Karpas-422 (cell line): ENCODE results near the gene CYP4A22. TPM values are rescaled to one million over a fixed set of nuclear protein-coding genes. Genes with fewer than 3 reads are reported as not detected.

Experiments used
- DNase-seq: peaks from one replicate; pipeline ENCODE4 v3.0.0-alpha.2; 2015
- H2AFZ ChIP-seq: fragments of 200-600 bp; sonication (generic); 2 replicates; pipeline ENCODE4 v1.6.1; 2014; ENCODE audit warnings: antibody characterized with exemption, low read length, mixed read lengths
- H3K27ac ChIP-seq: fragments of 200-600 bp; sonication (generic); 2 replicates; pipeline ENCODE4 v1.5.1; 2014; ENCODE audit warnings: mild to moderate bottlenecking, low read length, moderate library complexity
- H3K27me3 ChIP-seq: fragments of 200-600 bp; sonication (generic); 2 replicates; pipeline ENCODE4 v1.6.1; 2014; ENCODE audit warnings: low read length, mixed read lengths
- H3K36me3 ChIP-seq: fragments of 200-600 bp; sonication (generic); 2 replicates; pipeline ENCODE4 v1.6.1; 2014; ENCODE audit warnings: low read length, mixed read lengths; ENCODE audit not compliant: insufficient read depth
- H3K4me1 ChIP-seq: fragments of 200-600 bp; sonication (generic); 2 replicates; pipeline ENCODE4 v1.6.1; 2014; ENCODE audit warnings: mild to moderate bottlenecking, low read length, mixed read lengths
- H3K4me2 ChIP-seq: fragments of 200-600 bp; sonication (generic); 2 replicates; pipeline ENCODE4 v1.6.1; 2014; ENCODE audit warnings: low read length, low read depth, mild to moderate bottlenecking; ENCODE audit not compliant: poor library complexity, severe bottlenecking
- H3K4me3 ChIP-seq: fragments of 200-600 bp; sonication (generic); 2 replicates; pipeline ENCODE4 v1.5.1; 2014; ENCODE audit warnings: mild to moderate bottlenecking, antibody characterized with exemption, low read length, mixed read lengths
- H3K79me2 ChIP-seq: fragments of 200-600 bp; sonication (generic); 2 replicates; pipeline ENCODE4 v1.6.1; 2014; ENCODE audit warnings: mild to moderate bottlenecking, low read length, mixed read lengths
- H3K9ac ChIP-seq: fragments of 200-600 bp; sonication (generic); 2 replicates; pipeline ENCODE4 v1.6.0; 2014; ENCODE audit warnings: low read length
- H3K9me2 ChIP-seq: fragments of 200-600 bp; sonication (generic), shearing (Covaris generic); replicated peaks from 2 replicates; pipeline ENCODE4 v1.6.0; 2014; ENCODE audit warnings: mild to moderate bottlenecking, low read length, moderate library complexity; ENCODE audit not compliant: insufficient read depth
- H3K9me3 ChIP-seq: fragments of 300-700, 200-600 bp; sonication (generic); 2 replicates; pipeline ENCODE4 v1.6.1; 2014; ENCODE audit warnings: low read length, mixed read lengths
- H4K20me1 ChIP-seq: fragments of 200-600 bp; sonication (generic); 2 replicates; pipeline ENCODE4 v1.6.1; 2014; ENCODE audit warnings: mild to moderate bottlenecking, antibody characterized with exemption, low read length, low read depth; ENCODE audit not compliant: insufficient read depth
- total RNA-seq: library from RNA; depleted of rRNA; stranded (reverse); fragments of >200 nt; shearing (Covaris generic); gene quantifications from 2 replicates; pipeline ENCODE4 v1.2.3, GENCODE V29; 2014; ENCODE audit warnings: low replicate concordance

Gene CYP4A22
- total RNA-seq, 1 experiment from 2014 or later, result not detected

- H3K36me3 ChIP-seq, result no peaks in the 10 kb centered on the region
- no peak for DNase-seq
- no peaks in the 10 kb centered on the region for H3K27me3 ChIP-seq
- H3K4me1 ChIP-seq, result peaks cover 6% of the 10 kb centered on the region; the same call in 1 of the 2 replicates
- no peak overlapping the region for H3K4me2 ChIP-seq
- H3K27ac ChIP-seq, result no peak overlapping the region
- no peak overlapping the region for H3K9ac ChIP-seq
- H3K9me2 ChIP-seq, result no peaks in the 10 kb centered on the region
- no peak overlapping the region for H2AFZ ChIP-seq
- no peaks in the 10 kb centered on the region for H4K20me1 ChIP-seq
- H3K4me3 ChIP-seq, result no peak overlapping the region
- H3K79me2 ChIP-seq, result no peaks in the 10 kb centered on the region
- H3K9me3 ChIP-seq, result no peaks in the 10 kb centered on the region
Observed at GRCh38 chr1:47184822-47185677, 47.8 kb downstream of the CYP4A22 start.

DNA sequence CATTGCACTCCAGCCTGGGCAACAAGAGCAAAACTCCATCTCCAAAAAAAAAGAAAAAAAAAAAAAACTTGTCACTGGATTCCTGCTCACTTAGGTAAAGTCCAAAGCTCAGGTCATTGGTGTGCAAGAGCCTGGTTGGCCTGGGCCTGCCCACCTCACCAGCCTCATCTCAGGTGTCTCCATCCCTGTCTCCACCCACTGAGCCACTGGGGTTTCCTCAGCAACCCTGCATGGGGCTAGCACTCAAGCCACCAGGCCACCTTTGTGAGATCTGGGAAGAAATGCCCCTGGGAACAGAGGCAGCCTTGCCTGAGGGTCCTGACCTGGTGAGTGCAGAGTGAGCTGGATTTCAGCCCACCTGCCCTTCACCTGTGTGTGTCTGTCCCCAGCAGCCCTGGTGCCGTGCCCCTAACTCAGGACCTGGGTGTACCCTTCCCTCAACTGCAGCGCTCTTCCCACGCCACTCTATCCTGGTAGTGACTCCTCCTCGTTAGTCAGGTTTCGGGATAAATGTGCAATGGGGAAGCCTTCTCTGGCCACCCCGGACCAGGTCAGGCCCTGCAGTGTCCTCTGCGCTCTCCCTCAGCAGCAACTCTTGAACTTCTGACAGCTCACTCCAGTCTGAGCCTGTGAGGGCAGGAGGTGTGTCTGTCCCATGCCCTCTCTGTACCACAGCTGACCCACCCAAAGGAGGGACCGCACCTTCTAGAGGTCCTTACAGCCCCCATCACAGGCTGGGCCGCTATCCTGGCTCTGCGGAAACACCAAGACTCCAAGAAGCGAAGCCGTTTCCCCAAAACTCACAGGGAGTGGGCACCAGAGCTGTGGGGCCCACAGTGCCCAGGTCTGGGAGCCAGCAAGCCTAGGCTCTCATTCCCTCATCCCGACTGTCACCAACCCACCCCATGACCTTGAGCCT lies 49.3 kb downstream of the CYP4A22 start:
- H3K4me2 ChIP-seq, result no peak overlapping the region
- no peak for DNase-seq
- H3K9me3 ChIP-seq, result no peaks in the 10 kb centered on the region
- no peaks in the 10 kb centered on the region for H3K9me2 ChIP-seq
- H3K79me2 ChIP-seq, result no peaks in the 10 kb centered on the region
- H3K27me3 ChIP-seq, result no peaks in the 10 kb centered on the region
- H2AFZ ChIP-seq, result no peak overlapping the region
- no peaks in the 10 kb centered on the region for H3K36me3 ChIP-seq
- H3K4me3 ChIP-seq, result no peak overlapping the region
- no peak overlapping the region for H3K9ac ChIP-seq
- no peaks in the 10 kb centered on the region for H4K20me1 ChIP-seq
- H3K27ac ChIP-seq, result no peak overlapping the region
- 0 out of 2 replicates have a peak, but pooled peaks cover 5% of the 10 kb centered on the region for H3K4me1 ChIP-seq

DNA sequence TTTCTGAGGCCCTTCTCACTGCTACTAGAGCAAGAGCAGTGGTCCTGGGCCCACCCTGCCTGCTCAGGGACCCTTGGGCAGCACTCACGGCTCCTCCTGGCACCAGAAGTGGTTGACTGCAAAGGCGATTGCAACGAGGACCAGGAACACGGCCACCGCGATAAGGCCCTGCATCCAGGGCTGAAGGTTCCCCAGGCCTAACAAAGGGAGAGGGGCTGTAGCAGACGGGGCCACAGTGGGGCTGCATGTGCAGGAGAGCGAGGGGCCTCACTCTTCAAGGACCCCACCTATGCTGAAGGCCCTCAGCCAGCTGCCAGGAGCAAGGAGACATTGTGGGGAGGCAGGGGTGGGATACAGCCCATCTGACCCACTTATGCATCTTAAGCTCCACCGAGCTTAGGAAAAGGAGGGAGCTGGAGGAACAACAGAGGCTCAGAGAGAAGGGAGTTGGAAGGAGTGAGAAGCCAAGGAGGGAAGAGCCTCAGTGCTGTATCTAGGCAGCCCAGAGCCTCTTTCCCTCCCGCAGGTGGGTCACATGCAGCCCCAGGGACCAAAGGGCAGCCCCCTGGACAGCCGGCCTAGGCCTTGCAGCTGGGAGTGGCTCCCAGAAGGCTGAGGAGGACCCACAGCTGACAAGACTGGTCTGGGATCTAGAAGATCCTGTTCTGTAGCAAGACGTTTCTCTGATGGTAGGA lies 50.1 kb downstream of the CYP4A22 start:
- H3K4me2 ChIP-seq, result no peak overlapping the region
- no peaks in the 10 kb centered on the region for H3K79me2 ChIP-seq
- H3K9ac ChIP-seq, result no peak overlapping the region
- H3K9me2 ChIP-seq, result no peaks in the 10 kb centered on the region
- H3K27me3 ChIP-seq, result no peaks in the 10 kb centered on the region
- no peak for DNase-seq
- no peak overlapping the region for H3K27ac ChIP-seq
- no peak overlapping the region for H2AFZ ChIP-seq
- H3K36me3 ChIP-seq, result no peaks in the 10 kb centered on the region
- H3K9me3 ChIP-seq, result no peaks in the 10 kb centered on the region
- no peaks in the 10 kb centered on the region for H4K20me1 ChIP-seq
- 0 out of 2 replicates have a peak, but pooled peaks cover 5% of the 10 kb centered on the region for H3K4me1 ChIP-seq
- H3K4me3 ChIP-seq, result no peak overlapping the region

DNA sequence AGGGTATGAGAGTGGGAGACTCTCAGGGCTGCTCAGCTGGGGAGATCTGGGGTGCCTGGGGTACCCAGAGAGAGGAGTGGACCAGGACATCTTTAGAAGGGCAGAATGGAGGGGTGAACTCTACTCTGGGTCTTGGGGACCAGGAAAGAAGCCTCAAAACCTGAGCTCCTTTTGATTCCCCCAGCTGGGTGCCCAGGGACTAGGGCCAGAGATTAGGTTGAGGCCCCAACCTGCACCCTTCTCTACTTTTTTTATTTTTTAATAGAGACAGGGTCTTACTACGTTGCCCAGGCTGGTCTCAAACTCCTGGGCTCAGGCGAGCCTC lies 50.6 kb downstream of the CYP4A22 start:
- Histone ChIP-seq H4K20me1 (no peaks in the 10 kb centered on the region), H3K27ac (no peak overlapping the region), H3K36me3 (no peaks in the 10 kb centered on the region), H2AFZ (no peak overlapping the region), H3K9me2 (no peaks in the 10 kb centered on the region), H3K79me2 (no peaks in the 10 kb centered on the region), H3K9me3 (no peaks in the 10 kb centered on the region), H3K4me3 (no peak overlapping the region), H3K4me2 (no peak overlapping the region), H3K4me1 (0 out of 2 replicates have a peak, but pooled peaks cover 5% of the 10 kb centered on the region), H3K9ac (no peak overlapping the region), H3K27me3 (no peaks in the 10 kb centered on the region)
- no peak for DNase-seq

DNA sequence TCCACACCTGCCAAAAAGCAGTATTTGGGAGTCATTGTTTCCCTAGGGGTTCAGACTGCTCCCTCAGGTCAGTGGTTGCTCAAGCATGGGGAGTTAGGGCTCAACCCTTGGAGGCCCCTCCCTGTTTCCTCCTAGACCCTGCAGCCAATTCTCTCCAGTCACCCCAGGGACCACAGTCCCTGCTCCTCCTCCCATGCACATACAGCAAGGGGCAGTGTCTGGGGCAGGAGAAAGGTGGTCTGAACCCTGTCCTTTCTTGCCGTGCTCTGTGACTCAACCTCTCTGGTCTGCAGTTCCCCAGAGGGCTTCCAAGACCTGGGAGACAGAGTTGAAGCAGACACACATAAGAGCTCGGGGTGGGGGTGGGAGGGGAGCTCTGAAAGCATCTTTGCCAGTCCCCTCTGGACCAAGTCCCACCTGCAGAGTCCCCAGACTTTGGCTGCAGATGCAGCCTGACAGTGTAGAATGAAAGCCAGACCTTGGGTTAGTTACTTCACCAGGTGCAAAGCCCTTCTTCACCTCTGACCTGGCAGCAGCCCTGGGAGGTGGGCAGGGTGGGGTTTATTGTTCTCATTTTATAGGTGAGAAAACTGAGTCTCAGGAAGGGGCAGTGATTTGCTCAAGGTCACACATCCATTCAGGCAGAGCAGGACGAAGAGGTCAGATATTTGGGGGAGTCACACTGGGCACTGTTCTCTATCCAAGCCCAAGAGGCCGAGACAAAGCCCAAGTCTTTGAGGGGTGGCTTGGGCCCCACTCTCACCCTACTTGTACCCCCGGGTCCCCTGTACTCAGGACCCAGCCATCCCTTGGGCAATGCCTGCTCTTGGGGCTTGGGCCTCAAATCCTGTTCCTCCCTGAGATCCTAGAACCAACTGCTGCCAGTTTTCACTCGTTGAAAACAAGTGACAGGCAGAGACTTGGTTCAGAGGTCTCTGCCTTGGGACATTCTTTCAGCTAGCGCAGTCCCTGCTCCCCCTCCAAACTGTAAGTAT lies 51.8 kb downstream of the CYP4A22 start:
- Histone ChIP-seq H3K9me2 (no peaks in the 10 kb centered on the region), H3K4me3 (no peak overlapping the region), H3K27ac (no peak overlapping the region), H3K9me3 (no peaks in the 10 kb centered on the region), H3K36me3 (no peaks in the 10 kb centered on the region), H4K20me1 (no peaks in the 10 kb centered on the region), H3K79me2 (no peaks in the 10 kb centered on the region), H2AFZ (no peak overlapping the region), H3K4me1 (peaks cover 7% of the 10 kb centered on the region; the same call in 1 of the 2 replicates), H3K4me2 (no peak overlapping the region), H3K9ac (no peak overlapping the region), H3K27me3 (no peaks in the 10 kb centered on the region)
- no peak for DNase-seq

DNA sequence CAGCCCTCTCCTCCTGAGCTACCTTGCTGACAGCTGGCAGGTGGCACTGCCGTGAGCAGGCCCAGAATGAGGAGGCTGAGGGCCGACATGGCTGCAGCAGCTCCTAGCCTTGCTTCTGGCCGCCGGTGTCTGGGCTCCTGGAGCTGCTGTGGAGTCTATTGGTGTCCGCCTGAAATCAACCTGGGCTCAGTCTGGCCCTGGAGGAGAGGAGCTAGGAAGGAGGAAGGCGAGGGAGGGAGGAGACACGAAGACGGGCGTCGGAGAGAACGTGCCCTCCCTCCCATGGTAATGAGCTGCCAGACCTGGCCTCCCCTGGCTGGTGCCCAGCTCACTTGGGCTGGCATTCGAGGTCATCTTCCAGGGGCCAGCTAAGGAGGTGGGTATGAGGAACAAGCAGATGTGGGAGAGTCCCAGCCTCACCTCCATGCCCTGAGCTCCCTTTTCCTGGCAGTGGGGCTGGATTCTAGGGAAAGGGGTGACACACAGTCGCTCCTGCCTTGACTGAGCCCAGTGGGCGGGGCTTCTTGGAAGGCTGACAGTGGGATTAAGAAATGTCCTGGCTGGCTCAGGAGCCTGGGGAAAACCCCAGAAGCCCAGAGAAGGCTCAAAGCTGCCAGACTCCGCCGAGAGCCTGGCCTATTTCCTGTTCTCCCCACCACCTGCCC lies 52.7 kb downstream of the CYP4A22 start, which contains the start of gene PDZK1IP1:
Gene PDZK1IP1, minus strand, starts transcription at position 193 of the 665 bp plus-strand sequence. Its CDS starts 104 bp downstream, at position 89.
- Histone ChIP-seq H4K20me1 (no peaks in the 10 kb centered on the region), H3K27ac (no peak within 1 kb of the TSS), H3K27me3 (no peaks in the 10 kb centered on the region), H3K9me2 (no peaks in the 10 kb centered on the region), H3K79me2 (no peaks in the 10 kb centered on the region), H3K4me3 (no peak within 1 kb of the TSS), H3K9ac (no peak within 1 kb of the TSS), H3K9me3 (no peaks in the 10 kb centered on the region), H3K36me3 (no peaks in the 10 kb centered on the region), H2AFZ (no peak within 1 kb of the TSS), H3K4me2 (no peak within 1 kb of the TSS), H3K4me1 (peaks cover 7% of the 10 kb centered on the region; the same call in 1 of the 2 replicates)
- DNase-seq, result no peak

GRCh38 chr1:47190509-47190855 lies 53.2 kb downstream of the CYP4A22 start:
- no peak overlapping the region for H2AFZ ChIP-seq

More at GRCh38 chr1:47190509-47190855, 53.2 kb downstream of the CYP4A22 start:
- no peaks in the 10 kb centered on the region for H3K79me2 ChIP-seq
- H4K20me1 ChIP-seq, result no peaks in the 10 kb centered on the region
- no peaks in the 10 kb centered on the region for H3K27me3 ChIP-seq
- peaks cover 7% of the 10 kb centered on the region; the same call in 1 of the 2 replicates for H3K4me1 ChIP-seq
- no peaks in the 10 kb centered on the region for H3K36me3 ChIP-seq
- DNase-seq, result no peak
- H3K9me3 ChIP-seq, result no peaks in the 10 kb centered on the region
- H3K4me2 ChIP-seq, result no peak overlapping the region
- no peak overlapping the region for H3K4me3 ChIP-seq
- no peaks in the 10 kb centered on the region for H3K9me2 ChIP-seq
- no peak overlapping the region for H3K27ac ChIP-seq
- no peak overlapping the region for H3K9ac ChIP-seq
